Activated CD8-positive, alpha-beta memory T cell treated with anti-CD3 and anti-CD28 coated beads, Interleukin-2, amount 50 U/mL, for 48 hours (primary cell): ENCODE measurements around the gene TTC23.
A peak's percentile ranks its signal among the peaks of the same experiment; 100 is the strongest.
"Not testable (repeated sequence)": the region's sequence is repeated elsewhere in the genome, so short reads cannot be mapped to it uniquely, and the experiment has no call there.

ENCODE experiments used
- DNase-seq: peaks from one replicate; pipeline ENCODE4 v3.0.0-alpha.2; 2020

TTC23 gene

GRCh38 chr15:99248000-99248715 lies 1.2 kb downstream of the TTC23 start:
- no peak for DNase-seq

- no peak for DNase-seq
Measured at GRCh38 chr15:99247062-99247461, 2.3 kb downstream of the TTC23 start.

GRCh38 chr15:99244306-99244705 lies 5.1 kb downstream of the TTC23 start:
- no peak for DNase-seq

- no peak for DNase-seq
Measured at GRCh38 chr15:99241752-99242151, 7.6 kb downstream of the TTC23 start.

GRCh38 chr15:99239545-99240198 lies 9.7 kb downstream of the TTC23 start:
- no peak for DNase-seq

- DNase-seq = no peak
Measured at GRCh38 chr15:99238849-99239248, 10.5 kb downstream of the TTC23 start.

GRCh38 chr15:99234160-99234559 lies 15.2 kb downstream of the TTC23 start:
- DNase-seq = not testable (repeated sequence)

GRCh38 chr15:99232740-99233139 lies 16.6 kb downstream of the TTC23 start:
- no peak for DNase-seq

GRCh38 chr15:99230867-99231266 lies 18.5 kb downstream of the TTC23 start:
- no peak for DNase-seq

- DNase-seq = no peak
Measured at GRCh38 chr15:99228120-99228770, 21.1 kb downstream of the TTC23 start.

GRCh38 chr15:99226802-99227201 lies 22.6 kb downstream of the TTC23 start:
- no peak for DNase-seq

- no peak for DNase-seq
Measured at GRCh38 chr15:99224372-99225214, 24.8 kb downstream of the TTC23 start.

GRCh38 chr15:99213187-99213811 lies 36.1 kb downstream of the TTC23 start:
- DNase-seq = peak; percentile 72

GRCh38 chr15:99212406-99212805 lies 37.0 kb downstream of the TTC23 start:
- no peak for DNase-seq

- DNase-seq = no peak
Measured at GRCh38 chr15:99211926-99212325, 37.5 kb downstream of the TTC23 start.

- no peak for DNase-seq
Measured at GRCh38 chr15:99210334-99210733, 39.0 kb downstream of the TTC23 start.

GRCh38 chr15:99209326-99209725 lies 40.1 kb downstream of the TTC23 start:
- DNase-seq = no peak

- DNase-seq = no peak
Measured at GRCh38 chr15:99207672-99208071, 41.7 kb downstream of the TTC23 start.

GRCh38 chr15:99202176-99202552 lies 47.2 kb downstream of the TTC23 start:
- DNase-seq = no peak

GRCh38 chr15:99201408-99202175 lies 47.8 kb downstream of the TTC23 start:
- DNase-seq = no peak

- DNase-seq = no peak
Measured at GRCh38 chr15:99197856-99198255, 51.5 kb downstream of the TTC23 start.

GRCh38 chr15:99192181-99192580 lies 57.2 kb downstream of the TTC23 start:
- DNase-seq = not testable (repeated sequence)
